Activated CD4-positive, alpha-beta T cell treated with anti-CD3 and anti-CD28 coated beads for 36 hours (primary cell): Measurements from ENCODE around the gene NDUFA11. TPM values are rescaled to one million over a fixed set of nuclear protein-coding genes. Genes with fewer than 3 reads are reported as not detected.
A peak's percentile ranks its signal among the peaks of the same experiment; 100 is the strongest.

ENCODE experiments used
- ATAC-seq: fragments of 200-7000 bp; cut with Tn5 transposase; one replicate; pipeline ENCODE4 v1.10.0; 2021; ENCODE audit warnings: mild to moderate bottlenecking, moderate library complexity
- CTCF ChIA-PET: fragments of 350-600 bp; sonication (Branson Sonifier 250); formaldehyde crosslinking; loops from one replicate; lab custom pipeline; 2021; ENCODE audit warnings: antibody characterized with exemption; lab: Charles Lee
- POLR2A ChIA-PET: fragments of 350-600 bp; sonication (Branson Sonifier 250); formaldehyde crosslinking; loops from one replicate; lab custom pipeline; 2021; ENCODE audit warnings: antibody characterized with exemption, inconsistent platforms; lab: Charles Lee
- DNase-seq: peaks from one replicate; pipeline ENCODE4 v3.0.0-alpha.2; 2020
- H3K27ac Mint-ChIP-seq: one replicate; pipeline ENCODE4 v1.8.0; 2021; ENCODE audit warnings: mixed read lengths
- H3K27me3 Mint-ChIP-seq: one replicate; pipeline ENCODE4 v1.8.0; 2021; ENCODE audit warnings: mixed read lengths
- H3K36me3 Mint-ChIP-seq: one replicate; pipeline ENCODE4 v1.8.0; 2021; ENCODE audit warnings: low read depth, mixed read lengths
- H3K4me1 Mint-ChIP-seq: one replicate; pipeline ENCODE4 v1.8.0; 2021; ENCODE audit warnings: mixed read lengths
- H3K4me3 Mint-ChIP-seq: one replicate; pipeline ENCODE4 v1.8.0; 2021; ENCODE audit warnings: mild to moderate bottlenecking, moderate library complexity, mixed read lengths
- H3K9me3 Mint-ChIP-seq: one replicate; pipeline ENCODE4 v1.8.0; 2021; ENCODE audit warnings: low read depth, mixed read lengths
- intact Hi-C, 2 experiments: fragments of 100-400 bp; cut with DNase I in 1 of 2; cut with micrococcal nuclease in 1 of 2; formaldehyde crosslinking; loops; one replicate each; pipeline versions ENCODE4 v1.14.2 to v1.15.1; 2022 to 2024; cut with DNase I, micrococcal nuclease
- total RNA-seq, 2 experiments: library from RNA; stranded (reverse); gene quantifications; one replicate each; pipeline ENCODE4 v1.2.3, GENCODE V29; 2021

Gene NDUFA11
- total RNA-seq, 2 experiments from 2014 or later: 175 to 213 TPM

GRCh38 chr19:5905114-5905778 lies 1.7 kb upstream of the NDUFA11 start:
- ChIA-PET CTCF (interaction anchor here (0.6 to 2.7 kb wide), 6 partner anchors 29 to 130 kb away, joined by 3 to 9 read pairs (median 4); no protein-coding TSS in a partner anchor), POLR2A (interaction anchor here (0.6 to 2.7 kb wide), 5 partner anchors 101 to 625 kb away, joined by 3 to 16 read pairs (median 3); partner anchors contain the start of gene TNFSF9)
- no peak for DNase-seq
- peaks cover 13% of the 10 kb centered on the region for H3K36me3 Mint-ChIP-seq
- peaks cover 29% of the 10 kb centered on the region for H3K4me1 Mint-ChIP-seq
- peak overlapping the region; percentile 63 for H3K27ac Mint-ChIP-seq
- ATAC-seq: no peak
- no peaks in the 10 kb centered on the region for H3K27me3 Mint-ChIP-seq
- no peaks in the 10 kb centered on the region for H3K9me3 Mint-ChIP-seq
- intact Hi-C loops: loop anchor here (2.0 to 10.0 kb wide), 6 partner anchors 47 to 1658 kb away; partner anchors contain the start of genes CHAF1A (in 1 of the 2), HSD11B1L (in 1 of the 2), MICOS13 (in 1 of the 2) and PLIN3 (in 1 of the 2)
- peak overlapping the region; percentile 94 for H3K4me3 Mint-ChIP-seq

GRCh38 chr19:5904352-5905113 lies 943 bp upstream of the NDUFA11 start, which contains the start of gene VMAC:
Gene VMAC, plus strand, starts transcription at chr19:5904872. Its CDS starts 19 bp downstream, at chr19:5904891.
- peak; percentile 100 for DNase-seq
- H3K4me1 Mint-ChIP-seq: peaks cover 32% of the 10 kb centered on the region
- H3K27me3 Mint-ChIP-seq: no peaks in the 10 kb centered on the region
- peak; percentile 87 for ATAC-seq
- peaks cover 12% of the 10 kb centered on the region for H3K36me3 Mint-ChIP-seq
- H3K4me3 Mint-ChIP-seq: peak within 1 kb of the TSS; percentile 94
- peak within 1 kb of the TSS; percentile 98 for H3K27ac Mint-ChIP-seq
- ChIA-PET POLR2A (interaction anchor here (0.6 to 2.7 kb wide), 12 partner anchors 12 to 769 kb away, joined by 3 to 25 read pairs (median 3); partner anchors contain the start of genes RANBP3, SAFB2 and TNFSF9), CTCF (interaction anchor here (0.6 to 2.9 kb wide), 10 partner anchors 64 to 1113 kb away, joined by 3 to 32 read pairs (median 5); partner anchors contain the start of genes CATSPERD, FEM1A, LONP1 and NRTN)
- no peaks in the 10 kb centered on the region for H3K9me3 Mint-ChIP-seq
- intact Hi-C loops: loop anchor here (1.0 to 10.0 kb wide), 24 partner anchors 48 to 1837 kb away; partner anchors contain the start of genes MICOS13 (in 2 of the 2), RANBP3 (in 2 of the 2), ALKBH7 (in 1 of the 2) and CATSPERD (in 1 of the 2)

- DNase-seq (peak; percentile 23), ATAC-seq (no peak)
- H3K27ac Mint-ChIP-seq: peak overlapping the region; percentile 98
- H3K36me3 Mint-ChIP-seq: peaks cover 12% of the 10 kb centered on the region
- H3K9me3 Mint-ChIP-seq: no peaks in the 10 kb centered on the region
- peak overlapping the region; percentile 94 for H3K4me3 Mint-ChIP-seq
- peaks cover 32% of the 10 kb centered on the region for H3K4me1 Mint-ChIP-seq
- CTCF ChIA-PET: interaction anchor here (0.6 to 2.9 kb wide), 8 partner anchors 10 to 565 kb away, joined by 3 to 32 read pairs (median 4); partner anchors contain the start of gene NRTN
- POLR2A ChIA-PET: interaction anchor here (0.6 to 2.7 kb wide), 6 partner anchors 75 to 513 kb away, joined by 3 to 25 read pairs (median 4); partner anchors contain the start of genes DUS3L and RANBP3
- H3K27me3 Mint-ChIP-seq: no peaks in the 10 kb centered on the region
- intact Hi-C loops: loop anchor here (1.0 to 10.0 kb wide), 6 partner anchors 99 to 1836 kb away; partner anchors contain the start of genes ALKBH7 (in 1 of the 2), CATSPERD (in 1 of the 2), CHAF1A (in 1 of the 2) and LONP1 (in 1 of the 2)
Observed at GRCh38 chr19:5903056-5903623, 450 bp downstream of the NDUFA11 start.

- ATAC-seq (no peak), DNase-seq (no peak)
- ChIA-PET CTCF (no interaction called here), POLR2A (no interaction called here)
- H3K36me3 Mint-ChIP-seq: peaks cover 8% of the 10 kb centered on the region
- H3K27ac Mint-ChIP-seq: peak overlapping the region; percentile 58
- no peaks in the 10 kb centered on the region for H3K9me3 Mint-ChIP-seq
- intact Hi-C loops: loop anchor here (5.0 to 10.0 kb wide), 4 partner anchors 471 to 1834 kb away; partner anchors contain the start of genes ALKBH7 (in 1 of the 2), CHAF1A (in 1 of the 2), SH3GL1 (in 1 of the 2) and ZBTB7A (in 1 of the 2)
- peak overlapping the region; percentile 3 for H3K4me3 Mint-ChIP-seq
- no peaks in the 10 kb centered on the region for H3K27me3 Mint-ChIP-seq
- H3K4me1 Mint-ChIP-seq: peaks cover 18% of the 10 kb centered on the region
Observed at GRCh38 chr19:5900976-5901375, 2.6 kb downstream of the NDUFA11 start.

GRCh38 chr19:5899728-5900526 lies 3.7 kb downstream of the NDUFA11 start:
- Mint-ChIP-seq H3K4me1 (peaks cover 16% of the 10 kb centered on the region), H3K27me3 (no peaks in the 10 kb centered on the region), H3K36me3 (peaks cover 11% of the 10 kb centered on the region), H3K9me3 (no peaks in the 10 kb centered on the region), H3K4me3 (no peak overlapping the region), H3K27ac (no peak overlapping the region)
- ATAC-seq (no peak), DNase-seq (no peak)
- intact Hi-C loops: loop anchor here (5.0 to 10.0 kb wide), 4 partner anchors 472 to 1833 kb away; partner anchors contain the start of genes ALKBH7 (in 1 of the 2), CHAF1A (in 1 of the 2), SH3GL1 (in 1 of the 2) and ZBTB7A (in 1 of the 2)
- CTCF ChIA-PET: interaction anchor here (0.6 kb wide), 1 partner anchor 13 kb away, joined by 3 read pairs; no protein-coding TSS in a partner anchor
- POLR2A ChIA-PET: interaction anchor here (0.8 kb wide), 1 partner anchor 49 kb away, joined by 4 read pairs; no protein-coding TSS in a partner anchor

GRCh38 chr19:5897189-5897969 lies 6.2 kb downstream of the NDUFA11 start:
- ATAC-seq: no peak
- Mint-ChIP-seq H3K36me3 (peaks cover 11% of the 10 kb centered on the region), H3K9me3 (no peaks in the 10 kb centered on the region), H3K4me1 (peaks cover 13% of the 10 kb centered on the region), H3K27me3 (no peaks in the 10 kb centered on the region), H3K4me3 (no peak overlapping the region), H3K27ac (no peak overlapping the region)
- no peak for DNase-seq
- POLR2A ChIA-PET: interaction anchor here (0.6 kb wide), 1 partner anchor 378 kb away, joined by 4 read pairs; no protein-coding TSS in a partner anchor
- intact Hi-C loops: no loop called here
- CTCF ChIA-PET: no interaction called here

GRCh38 chr19:5896365-5897076 lies 7.1 kb downstream of the NDUFA11 start:
- no peak overlapping the region for H3K4me3 Mint-ChIP-seq
- CTCF ChIA-PET: no interaction called here
- peaks cover 10% of the 10 kb centered on the region for H3K4me1 Mint-ChIP-seq
- intact Hi-C loops: no loop called here
- POLR2A ChIA-PET: interaction anchor here (0.6 kb wide), 1 partner anchor 377 kb away, joined by 4 read pairs; no protein-coding TSS in a partner anchor
- peaks cover 11% of the 10 kb centered on the region for H3K36me3 Mint-ChIP-seq
- ATAC-seq (no peak), DNase-seq (no peak)
- H3K9me3 Mint-ChIP-seq: no peaks in the 10 kb centered on the region
- H3K27me3 Mint-ChIP-seq: no peaks in the 10 kb centered on the region
- no peak overlapping the region for H3K27ac Mint-ChIP-seq

- Mint-ChIP-seq H3K9me3 (no peaks in the 10 kb centered on the region), H3K36me3 (peaks cover 8% of the 10 kb centered on the region), H3K27ac (no peak overlapping the region), H3K4me1 (peaks cover 5% of the 10 kb centered on the region), H3K4me3 (no peak overlapping the region), H3K27me3 (no peaks in the 10 kb centered on the region)
- no peak for DNase-seq
- ATAC-seq: no peak
- ChIA-PET CTCF (no interaction called here), POLR2A (no interaction called here)
- intact Hi-C loops: no loop called here
Observed at GRCh38 chr19:5895890-5896289, 7.7 kb downstream of the NDUFA11 start.

GRCh38 chr19:5895409-5895808 lies 8.2 kb downstream of the NDUFA11 start:
- no peaks in the 10 kb centered on the region for H3K27me3 Mint-ChIP-seq
- peaks cover 7% of the 10 kb centered on the region for H3K36me3 Mint-ChIP-seq
- no peak for DNase-seq
- no peak overlapping the region for H3K27ac Mint-ChIP-seq
- H3K4me3 Mint-ChIP-seq: no peak overlapping the region
- POLR2A ChIA-PET: no interaction called here
- no peaks in the 10 kb centered on the region for H3K9me3 Mint-ChIP-seq
- CTCF ChIA-PET: no interaction called here
- intact Hi-C loops: no loop called here
- H3K4me1 Mint-ChIP-seq: peaks cover 4% of the 10 kb centered on the region
- no peak for ATAC-seq
